Gastrocnemius medialis (tissue), 4 donors: ENCODE results near the gene PRPF4. TPM values are rescaled to one million over a fixed set of nuclear protein-coding genes. Genes with fewer than 3 reads are reported as not detected.

ENCODE experiments used
- ATAC-seq, 2 donors: fragments of 150-250 bp; one replicate each; pipeline ENCODE4 v1.9.1; 2016
- DNase-seq, 2 donors: peaks; one replicate each; pipeline ENCODE4 v3.0.0-alpha.2; 2019
- H3K27ac ChIP-seq, 4 donors: fragments of 200-600 bp; sonication (generic); 1 replicate in 1 of 4; 2 replicates in 3 of 4; pipeline ENCODE4 v1.5.1; 2016 to 2018; ENCODE audit warnings: mild to moderate bottlenecking in 2 of 4, moderate library complexity in 1 of 4
- H3K27me3 ChIP-seq, 3 donors: fragments of 200-600 bp; sonication (generic) in 2 of 3; 1 replicate in 1 of 3; 2 replicates in 2 of 3; pipeline versions ENCODE4 v1.5.1 to v1.6.0; 2016 to 2019; ENCODE audit warnings: mild to moderate bottlenecking in 1 of 3, moderate library complexity in 1 of 3
- H3K36me3 ChIP-seq, 2 donors: fragments of 200-600 bp; sonication (generic) in 1 of 2; one replicate each; pipeline ENCODE4 v1.5.1; 2017 to 2018
- H3K4me1 ChIP-seq, 2 donors: fragments of 200-600 bp; sonication (generic) in 1 of 2; one replicate each; pipeline ENCODE4 v1.5.1; 2016 to 2017; ENCODE audit warnings: mild to moderate bottlenecking in 2 of 2
- H3K4me3 ChIP-seq, 4 donors: fragments of 200-600 bp; sonication (generic) in 3 of 4; 1 replicate in 1 of 4; 2 replicates in 3 of 4; pipeline ENCODE4 v1.5.1; 2016 to 2019; ENCODE audit warnings: mild to moderate bottlenecking in 2 of 4
- H3K9me3 ChIP-seq, 3 donors: fragments of 200-600 bp; sonication (generic) in 2 of 3; 1 replicate in 1 of 3; 2 replicates in 2 of 3; pipeline ENCODE4 v1.5.1; 2016 to 2019
- CTCF ChIP-seq, 5 experiments: fragments of 450-650 bp in 3 of 5; fragments of 200-600 bp in 2 of 5; sonication (generic) in 2 of 5; IDR thresholded peaks in 4 of 5; conservative IDR thresholded peaks in 1 of 5; 1 replicate in 4 of 5; 2 replicates in 1 of 5; pipeline ENCODE4 v1.5.1; 2016 to 2019; ENCODE audit warnings: antibody characterized with exemption in 5 of 5, mild to moderate bottlenecking in 3 of 5, moderate library complexity in 3 of 5
- POLR2A ChIP-seq, 2 donors: fragments of 450-650 bp; IDR thresholded peaks; one replicate each; pipeline ENCODE4 v1.6.1; 2017; ENCODE audit warnings: antibody characterized with exemption in 2 of 2, mild to moderate bottlenecking in 2 of 2, moderate library complexity in 2 of 2
- in situ Hi-C, 4 donors: fragments of 200-750 bp; cut with MboI; loops; one replicate each; pipeline versions ENCODE4 v1.15.0 to v1.8.0; 2017; ENCODE audit warnings: low sequenced_read_pairs in 4 of 4
- intact Hi-C: fragments of 100-400 bp; cut with DNase I; formaldehyde crosslinking; loops from one replicate; pipeline ENCODE4 v1.15.1; 2023; ENCODE audit warnings: low total_unique reads
- total RNA-seq, 4 donors: library from RNA; depleted of rRNA; stranded (reverse); fragments of >200 nt; gene quantifications; one replicate each; pipeline versions ENCODE4 v1.1.0 to v1.2.3, GENCODE V29; 2016

PRPF4 gene
- total RNA-seq, 4 donors from 2014 or later = 14.0 to 19.6 (median 16.4) TPM

- in situ Hi-C loops = loop anchor here in 1 of 4 donors (25.0 kb wide), 1 partner anchor 359 kb away; no protein-coding TSS in a partner anchor
- H3K4me1 ChIP-seq = no peaks in the 10 kb centered on the region
- DNase-seq = no peak
- no peak for TF ChIP-seq CTCF (IDR thresholded peaks at IDR 0.05 in 4 of 5, conservative IDR thresholded peaks at IDR 0.05 in 1 of 5)
- TF ChIP-seq POLR2A (IDR thresholded peaks at IDR 0.05) = no peak
- no peaks in the 10 kb centered on the region for H3K36me3 ChIP-seq
- H3K4me3 ChIP-seq = no peak within 1 kb of the TSS
- H3K9me3 ChIP-seq = no peaks in the 10 kb centered on the region
- no peak within 1 kb of the TSS for H3K27ac ChIP-seq
- intact Hi-C loops = no loop called here
- no peak for ATAC-seq
- peaks cover 0 to 3% (median 0%) of the 10 kb centered on the region in 3 donors for H3K27me3 ChIP-seq
Measured at GRCh38 chr9:113302792-113303418, 27.4 kb downstream of the PRPF4 start, which contains the start of gene RNF183. Gene RNF183, minus strand, starts transcription at chr9:113303376. Its CDS starts 5,192 bp downstream, at chr9:113298184.

- TF ChIP-seq CTCF (IDR thresholded peaks at IDR 0.05 in 4 of 5, conservative IDR thresholded peaks at IDR 0.05 in 1 of 5) (no peak), POLR2A (IDR thresholded peaks at IDR 0.05) (no peak)
- peaks cover 0 to 3% of the 10 kb centered on the region in 2 donors for H3K4me1 ChIP-seq
- H3K9me3 ChIP-seq = no peaks in the 10 kb centered on the region
- ATAC-seq (no peak), DNase-seq (no peak)
- H3K4me3 ChIP-seq = no peak overlapping the region
- H3K27ac ChIP-seq = no peak overlapping the region
- peaks cover 0 to 3% (median 0%) of the 10 kb centered on the region in 3 donors for H3K27me3 ChIP-seq
- no peaks in the 10 kb centered on the region for H3K36me3 ChIP-seq
- intact Hi-C loops (no loop called here), in situ Hi-C loops (loop anchor here in 1 of 4 donors (25.0 kb wide), 1 partner anchor 356 kb away; no protein-coding TSS in a partner anchor)
Measured at GRCh38 chr9:113306566-113306965, 31.1 kb downstream of the PRPF4 start.

GRCh38 chr9:113307396-113307975, 32.0 kb downstream of the PRPF4 start:
- no peak for TF ChIP-seq CTCF (IDR thresholded peaks at IDR 0.05 in 4 of 5, conservative IDR thresholded peaks at IDR 0.05 in 1 of 5)
- TF ChIP-seq POLR2A (IDR thresholded peaks at IDR 0.05) = no peak
- Histone ChIP-seq H3K9me3 (no peaks in the 10 kb centered on the region), H3K27ac (no peak overlapping the region), H3K36me3 (no peaks in the 10 kb centered on the region), H3K4me3 (no peak overlapping the region), H3K4me1 (peaks cover 0 to 3% of the 10 kb centered on the region in 2 donors), H3K27me3 (peaks cover 0 to 3% (median 0%) of the 10 kb centered on the region in 3 donors)
- in situ Hi-C loops (loop anchor here in 1 of 4 donors (25.0 kb wide), 1 partner anchor 355 kb away; no protein-coding TSS in a partner anchor), intact Hi-C loops (no loop called here)
- DNase-seq = no peak
- ATAC-seq = no peak

- no peak for ATAC-seq
- no peaks in the 10 kb centered on the region for H3K36me3 ChIP-seq
- no peak overlapping the region for H3K4me3 ChIP-seq
- H3K4me1 ChIP-seq = peaks cover 0 to 3% of the 10 kb centered on the region in 2 donors
- in situ Hi-C loops = loop anchor here in 1 of 4 donors (25.0 kb wide), 1 partner anchor 353 kb away; no protein-coding TSS in a partner anchor
- no peaks in the 10 kb centered on the region for H3K27me3 ChIP-seq
- H3K9me3 ChIP-seq = no peaks in the 10 kb centered on the region
- intact Hi-C loops = no loop called here
- H3K27ac ChIP-seq = no peak overlapping the region
- no peak for DNase-seq
- TF ChIP-seq CTCF (IDR thresholded peaks at IDR 0.05 in 4 of 5, conservative IDR thresholded peaks at IDR 0.05 in 1 of 5) (peak in 4 of 5 experiments; percentile 23 to 49 (median 33)), POLR2A (IDR thresholded peaks at IDR 0.05) (no peak)
Measured at GRCh38 chr9:113309204-113309813, 33.9 kb downstream of the PRPF4 start.
